Measurements from ENCODE around the gene MEX3D. TPM values are rescaled to one million over a fixed set of nuclear protein-coding genes. Genes with fewer than 3 reads are reported as not detected.
"Not testable (repeated sequence)": the region's sequence is repeated elsewhere in the genome, so short reads cannot be mapped to it uniquely, and the experiment has no call there.

The MEX3D gene
- polyA plus RNA-seq, 1 donor, result 17.8 TPM

GRCh38 chr19:1520203-1520780 is 47.8 kb downstream of the MEX3D start:
- Histone ChIP-seq H3K27me3 (ENCODE audit: control insufficient read depth, insufficient read depth, low read length) (peaks cover 46% of the 10 kb centered on the region), H3K36me3 (ENCODE audit: control insufficient read depth, insufficient read depth, low read length) (no peaks in the 10 kb centered on the region), H3K4me1 (ENCODE audit: control insufficient read depth, insufficient read depth, low read length) (no peaks in the 10 kb centered on the region), H3K9me3 (ENCODE audit: control insufficient read depth, low read depth, low read length) (peaks cover 7% of the 10 kb centered on the region), H3K4me3 (ENCODE audit: low read length) (no peak overlapping the region), H3K27ac (ENCODE audit: low read length) (no peak overlapping the region)
- 80% methylated on average over 1 of the region's 17 CpGs for WGBS (ENCODE audit: insufficient coverage, low lambda C conversion rate)
- DNase-seq, result no peak

GRCh38 chr19:1519802-1520201 is 48.3 kb downstream of the MEX3D start:
- WGBS (ENCODE audit: insufficient coverage, low lambda C conversion rate), result no CpG with 5 or more reads among the region's 8 CpGs
- peaks cover 42% of the 10 kb centered on the region for H3K27me3 ChIP-seq (ENCODE audit: control insufficient read depth, insufficient read depth, low read length)
- not testable (repeated sequence) for H3K9me3 ChIP-seq (ENCODE audit: control insufficient read depth, low read depth, low read length); H3K27ac ChIP-seq (ENCODE audit: low read length); H3K36me3 ChIP-seq (ENCODE audit: control insufficient read depth, insufficient read depth, low read length); H3K4me3 ChIP-seq (ENCODE audit: low read length); DNase-seq; H3K4me1 ChIP-seq (ENCODE audit: control insufficient read depth, insufficient read depth, low read length)

- DNase-seq, result no peak
- H3K4me3 ChIP-seq (ENCODE audit: low read length), result no peak overlapping the region
- peaks cover 7% of the 10 kb centered on the region for H3K9me3 ChIP-seq (ENCODE audit: control insufficient read depth, low read depth, low read length)
- H3K36me3 ChIP-seq (ENCODE audit: control insufficient read depth, insufficient read depth, low read length), result no peaks in the 10 kb centered on the region
- no peak overlapping the region for H3K27ac ChIP-seq (ENCODE audit: low read length)
- peaks cover 39% of the 10 kb centered on the region for H3K27me3 ChIP-seq (ENCODE audit: control insufficient read depth, insufficient read depth, low read length)
- no CpG with 5 or more reads among the region's 4 CpGs for whole genome bisulfite sequencing (ENCODE audit: insufficient coverage, low lambda C conversion rate)
- no peaks in the 10 kb centered on the region for H3K4me1 ChIP-seq (ENCODE audit: control insufficient read depth, insufficient read depth, low read length)
Measured at GRCh38 chr19:1518471-1518870, 49.7 kb downstream of the MEX3D start.

GRCh38 chr19:1516395-1516753 is 51.8 kb downstream of the MEX3D start:
- peaks cover 9% of the 10 kb centered on the region for H3K4me1 ChIP-seq (ENCODE audit: control insufficient read depth, insufficient read depth, low read length)
- H3K27ac ChIP-seq (ENCODE audit: low read length), result no peak overlapping the region
- H3K36me3 ChIP-seq (ENCODE audit: control insufficient read depth, insufficient read depth, low read length), result no peaks in the 10 kb centered on the region
- no peak for DNase-seq
- H3K4me3 ChIP-seq (ENCODE audit: low read length), result no peak overlapping the region
- WGBS (ENCODE audit: insufficient coverage, low lambda C conversion rate), result 83% methylated on average over 1 of the region's 8 CpGs
- peaks cover 24% of the 10 kb centered on the region for H3K27me3 ChIP-seq (ENCODE audit: control insufficient read depth, insufficient read depth, low read length)
- H3K9me3 ChIP-seq (ENCODE audit: control insufficient read depth, low read depth, low read length), result peaks cover 7% of the 10 kb centered on the region

- Histone ChIP-seq H3K27ac (ENCODE audit: low read length) (no peak overlapping the region), H3K4me1 (ENCODE audit: control insufficient read depth, insufficient read depth, low read length) (peaks cover 19% of the 10 kb centered on the region), H3K36me3 (ENCODE audit: control insufficient read depth, insufficient read depth, low read length) (no peaks in the 10 kb centered on the region), H3K9me3 (ENCODE audit: control insufficient read depth, low read depth, low read length) (peaks cover 7% of the 10 kb centered on the region), H3K27me3 (ENCODE audit: control insufficient read depth, insufficient read depth, low read length) (peaks cover 24% of the 10 kb centered on the region), H3K4me3 (ENCODE audit: low read length) (no peak overlapping the region)
- WGBS (ENCODE audit: insufficient coverage, low lambda C conversion rate), result no CpG with 5 or more reads among the region's 14 CpGs
- DNase-seq, result no peak
Measured at GRCh38 chr19:1514986-1515721, 53.0 kb downstream of the MEX3D start.

GRCh38 chr19:1514295-1514661 is 53.8 kb downstream of the MEX3D start:
- Histone ChIP-seq H3K4me1 (ENCODE audit: control insufficient read depth, insufficient read depth, low read length) (peaks cover 24% of the 10 kb centered on the region), H3K36me3 (ENCODE audit: control insufficient read depth, insufficient read depth, low read length) (no peaks in the 10 kb centered on the region), H3K27ac (ENCODE audit: low read length) (no peak overlapping the region), H3K4me3 (ENCODE audit: low read length) (no peak overlapping the region), H3K27me3 (ENCODE audit: control insufficient read depth, insufficient read depth, low read length) (peaks cover 24% of the 10 kb centered on the region), H3K9me3 (ENCODE audit: control insufficient read depth, low read depth, low read length) (peaks cover 7% of the 10 kb centered on the region)
- no CpG with 5 or more reads among the region's 10 CpGs for WGBS (ENCODE audit: insufficient coverage, low lambda C conversion rate)
- DNase-seq, result no peak

GRCh38 chr19:1513499-1514294 is 54.4 kb downstream of the MEX3D start:
- no CpG with 5 or more reads among the region's 52 CpGs for WGBS (ENCODE audit: insufficient coverage, low lambda C conversion rate)
- Histone ChIP-seq H3K4me1 (ENCODE audit: control insufficient read depth, insufficient read depth, low read length) (peaks cover 24% of the 10 kb centered on the region), H3K36me3 (ENCODE audit: control insufficient read depth, insufficient read depth, low read length) (no peaks in the 10 kb centered on the region), H3K27me3 (ENCODE audit: control insufficient read depth, insufficient read depth, low read length) (peaks cover 23% of the 10 kb centered on the region), H3K9me3 (ENCODE audit: control insufficient read depth, low read depth, low read length) (peaks cover 7% of the 10 kb centered on the region), H3K27ac (ENCODE audit: low read length) (peak overlapping the region; percentile 68), H3K4me3 (ENCODE audit: low read length) (peak overlapping the region; percentile 55)
- peak; percentile 62 to 82 for DNase-seq

- peak; percentile 75 to 88 for DNase-seq
- no peaks in the 10 kb centered on the region for H3K36me3 ChIP-seq (ENCODE audit: control insufficient read depth, insufficient read depth, low read length)
- H3K27ac ChIP-seq (ENCODE audit: low read length), result peak within 1 kb of the TSS; percentile 77
- H3K4me3 ChIP-seq (ENCODE audit: low read length), result peak within 1 kb of the TSS; percentile 80
- H3K9me3 ChIP-seq (ENCODE audit: control insufficient read depth, low read depth, low read length), result peaks cover 12% of the 10 kb centered on the region
- peaks cover 18% of the 10 kb centered on the region for H3K27me3 ChIP-seq (ENCODE audit: control insufficient read depth, insufficient read depth, low read length)
- H3K4me1 ChIP-seq (ENCODE audit: control insufficient read depth, insufficient read depth, low read length), result peaks cover 29% of the 10 kb centered on the region
- no CpG with 5 or more reads among the region's 78 CpGs for WGBS (ENCODE audit: insufficient coverage, low lambda C conversion rate)
Measured at GRCh38 chr19:1512671-1513498, 55.2 kb downstream of the MEX3D start, which contains the start of gene ADAMTSL5. Gene ADAMTSL5, minus strand, starts transcription at chr19:1513019. Its CDS starts 2,076 bp downstream, at chr19:1510943.

- DNase-seq, result peak in 1 of 2 donors; percentile 57
- Histone ChIP-seq H3K27me3 (ENCODE audit: control insufficient read depth, insufficient read depth, low read length) (peaks cover 14% of the 10 kb centered on the region), H3K4me3 (ENCODE audit: low read length) (peak overlapping the region; percentile 80), H3K36me3 (ENCODE audit: control insufficient read depth, insufficient read depth, low read length) (no peaks in the 10 kb centered on the region), H3K9me3 (ENCODE audit: control insufficient read depth, low read depth, low read length) (peaks cover 14% of the 10 kb centered on the region), H3K4me1 (ENCODE audit: control insufficient read depth, insufficient read depth, low read length) (peaks cover 36% of the 10 kb centered on the region), H3K27ac (ENCODE audit: low read length) (peak overlapping the region; percentile 37)
- no CpG with 5 or more reads among the region's 22 CpGs for WGBS (ENCODE audit: insufficient coverage, low lambda C conversion rate)
Measured at GRCh38 chr19:1511318-1512317, 56.5 kb downstream of the MEX3D start.
